GM18517 (cell line): ENCODE data around the gene CYTH3.
"Not testable (repeated sequence)": the region's sequence is repeated elsewhere in the genome, so short reads cannot be mapped to it uniquely, and the experiment has no call there.

Source experiments
- ATAC-seq: cut with Tn5 transposase; IDR thresholded peaks from one replicate; pipeline ENCODE4 v1.9.1; 2021; ENCODE audit warnings: mild to moderate bottlenecking, moderate library complexity; ENCODE audit not compliant: unreplicated experiment

Gene CYTH3

DNA sequence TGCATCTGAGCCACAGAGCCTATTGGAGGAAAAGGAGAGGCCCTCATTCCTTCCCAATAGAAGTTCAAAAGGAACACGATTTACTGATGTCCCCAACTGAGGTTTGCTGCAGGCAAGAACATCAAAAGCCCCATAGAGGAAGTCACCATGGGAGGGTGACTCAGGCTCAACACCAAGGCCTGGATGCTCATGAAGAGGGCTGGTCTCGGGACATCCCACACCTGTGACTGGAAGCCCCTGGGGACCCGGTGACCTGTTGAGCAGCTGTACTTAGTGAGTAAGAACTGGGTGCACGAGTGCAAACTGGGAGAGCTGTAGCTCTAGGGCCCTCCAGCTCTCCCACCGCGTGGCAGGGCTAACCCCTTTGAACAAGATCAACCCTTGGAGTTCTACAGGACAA is 38.0 kb downstream of the CYTH3 start:
- ATAC-seq = no peak

DNA sequence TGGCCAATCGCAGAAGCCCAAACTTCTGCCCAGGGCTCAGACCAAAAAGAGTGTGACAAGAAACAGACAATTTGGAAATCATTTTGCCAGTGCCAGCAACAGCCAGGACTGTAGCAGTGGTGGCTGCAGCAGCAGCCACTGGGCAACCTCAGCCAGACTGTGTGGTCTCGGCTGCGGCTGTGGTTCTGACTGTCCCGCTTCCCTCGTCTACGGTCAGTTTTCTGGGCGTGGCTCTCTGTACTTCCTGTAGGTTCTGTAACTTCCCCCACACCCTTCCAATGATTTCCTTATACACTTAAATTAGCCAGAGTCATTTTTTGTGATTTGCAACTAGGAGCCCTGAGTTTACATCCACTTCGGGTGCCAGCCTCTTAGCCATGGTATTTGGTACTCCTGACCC is 39.9 kb downstream of the CYTH3 start:
- ATAC-seq = no peak

DNA sequence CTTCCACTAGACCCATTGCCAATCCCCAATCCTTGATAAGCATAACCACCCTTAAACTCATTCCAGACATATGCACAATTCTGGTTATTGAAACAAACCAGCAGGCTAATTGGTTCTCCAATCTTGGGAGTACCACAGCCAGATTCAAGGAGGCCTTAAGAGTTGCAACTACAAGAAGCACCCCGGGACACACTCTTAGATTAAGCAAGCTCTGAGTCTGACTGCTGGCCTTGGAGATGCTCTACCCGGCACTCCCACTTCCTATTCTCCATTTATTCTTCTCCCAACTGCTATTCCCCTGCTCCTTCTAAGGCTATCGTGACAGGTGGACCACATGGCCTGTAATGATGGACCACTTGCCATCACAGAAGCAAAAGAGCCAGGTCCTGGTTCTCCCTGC is 40.3 kb downstream of the CYTH3 start:
- ATAC-seq = no peak

DNA sequence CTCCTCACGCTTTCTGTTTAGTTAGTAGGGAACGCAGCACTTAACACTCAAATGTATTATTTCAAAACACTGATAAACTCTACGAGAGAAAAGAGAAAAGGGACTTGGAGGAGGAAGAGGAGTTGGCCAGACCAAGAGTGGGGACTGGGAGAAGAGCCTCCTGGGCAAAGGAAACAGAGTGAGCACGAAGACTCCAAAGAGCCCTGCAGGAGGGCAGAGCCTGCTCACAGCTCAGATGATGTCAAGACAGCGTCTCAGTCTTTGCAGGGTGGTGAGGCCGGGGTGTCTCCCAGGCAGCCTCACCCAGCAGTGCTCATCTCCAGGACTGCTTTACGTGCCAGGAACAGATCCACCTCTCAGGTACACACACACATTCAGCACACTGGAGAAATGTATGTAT is 41.2 kb downstream of the CYTH3 start:
- ATAC-seq = no peak

DNA sequence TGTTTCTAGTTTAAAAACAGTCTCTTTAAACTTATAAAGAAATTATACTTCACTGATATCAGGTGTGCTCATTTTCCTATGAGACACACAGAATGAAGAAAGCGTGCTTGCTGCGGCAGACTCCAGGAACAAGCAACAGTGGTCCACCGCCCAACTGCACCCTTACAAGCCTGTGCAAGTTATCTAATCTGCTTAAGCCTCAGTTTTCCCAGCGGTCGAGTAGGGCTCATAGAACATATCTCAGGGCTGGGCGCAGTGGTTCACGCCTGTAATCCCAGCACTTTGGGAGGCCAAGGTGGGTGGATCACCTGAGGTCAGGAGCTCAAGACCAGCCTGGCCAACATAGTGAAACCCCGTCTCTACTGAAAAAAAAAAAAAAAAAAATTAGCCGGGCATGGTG is 43.1 kb downstream of the CYTH3 start:
- not testable (repeated sequence) for ATAC-seq

DNA sequence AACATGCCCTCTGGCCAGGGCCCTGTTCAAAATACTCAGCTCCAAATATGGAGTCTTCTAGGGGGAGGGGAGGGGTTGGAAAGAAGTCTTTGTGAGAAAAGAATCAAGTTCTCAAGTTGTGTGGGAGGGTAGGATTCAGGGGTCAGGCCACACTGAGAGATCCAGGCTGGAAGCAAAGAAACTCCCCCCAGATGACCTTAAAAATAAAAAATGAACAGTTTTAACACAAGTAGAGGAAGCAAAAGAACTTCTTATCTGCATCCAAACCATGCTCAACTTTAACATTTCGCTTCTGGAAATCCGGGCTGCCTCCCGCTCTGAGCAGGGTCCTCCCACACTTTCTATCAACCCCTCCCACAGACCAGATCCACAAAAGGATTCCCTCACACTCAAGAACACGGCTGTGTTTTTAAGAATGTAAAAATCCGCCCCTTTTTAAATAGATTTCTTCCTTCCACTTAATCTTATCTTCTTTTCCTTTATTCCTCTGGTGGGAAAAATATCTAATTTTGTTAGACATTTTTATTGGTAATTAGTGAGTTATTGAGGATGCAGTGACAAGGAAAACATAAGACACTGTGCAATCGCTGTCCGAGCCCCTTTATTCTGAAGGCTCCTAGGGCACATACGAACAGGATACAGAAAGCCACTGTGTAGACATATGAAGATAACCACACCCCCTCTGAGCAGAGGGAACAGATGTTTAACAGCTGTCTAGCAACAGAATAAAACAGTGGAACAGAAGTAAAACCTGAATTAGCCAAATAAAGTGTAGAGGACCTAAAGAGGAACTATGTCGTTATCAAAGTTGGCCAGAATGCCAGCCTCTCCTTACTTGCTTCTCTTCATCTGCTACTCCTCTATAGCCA is 43.8 kb downstream of the CYTH3 start:
- peak; percentile 87 for ATAC-seq

DNA sequence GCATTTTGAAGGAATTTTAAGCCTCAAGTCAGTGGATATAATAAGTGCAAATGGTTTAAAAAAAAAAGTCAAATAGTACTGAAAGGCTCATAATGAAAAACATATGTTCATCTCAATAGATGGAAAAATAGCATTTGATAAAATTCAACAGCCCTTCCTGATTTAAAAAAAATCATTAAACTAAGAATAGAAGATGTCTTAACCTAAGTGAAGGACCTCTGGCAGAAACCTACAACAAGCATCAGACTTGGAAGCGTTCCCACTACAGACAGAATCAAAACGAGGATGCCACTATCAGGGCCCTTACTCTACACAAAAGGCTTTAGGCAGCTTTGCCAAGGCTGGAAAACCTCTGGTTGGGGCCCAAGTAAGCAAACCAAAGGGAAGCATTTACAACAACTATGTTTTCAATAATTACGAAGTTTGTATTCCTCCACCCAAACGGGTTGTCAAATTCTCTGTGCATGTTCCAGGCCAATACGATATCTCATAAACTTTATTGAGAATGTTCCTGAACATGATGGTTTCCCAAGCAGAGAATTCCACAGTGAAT is 45.1 kb downstream of the CYTH3 start:
- no peak for ATAC-seq

DNA sequence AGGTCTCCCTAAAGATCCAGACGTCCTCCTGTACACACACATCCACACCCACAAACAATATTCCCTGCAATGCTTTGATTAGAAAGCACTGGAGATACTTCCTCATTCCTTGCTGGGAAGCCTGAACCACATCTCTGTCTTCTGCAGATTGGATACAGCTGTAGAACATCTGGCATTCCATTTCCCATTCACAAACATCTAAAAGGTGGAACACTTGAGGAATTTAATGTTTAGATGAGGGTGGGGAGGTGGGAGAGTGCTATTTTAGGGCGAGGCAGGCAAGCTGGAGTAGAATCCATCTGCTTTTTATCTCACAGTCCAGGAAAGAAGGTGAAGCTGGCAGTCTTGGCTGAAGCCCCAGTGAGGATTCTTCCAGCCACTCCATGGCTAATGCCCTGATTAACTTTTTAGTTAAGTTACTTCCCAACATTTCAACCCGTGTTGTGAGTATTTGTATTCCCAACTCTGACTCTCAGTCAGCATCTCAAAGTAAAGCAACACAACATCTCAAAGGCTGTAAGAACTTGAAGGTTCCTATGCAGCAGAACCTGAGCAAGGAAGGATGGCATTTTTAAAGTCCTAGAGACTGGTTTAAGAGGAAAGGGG is 46.1 kb downstream of the CYTH3 start:
- ATAC-seq = no peak

DNA sequence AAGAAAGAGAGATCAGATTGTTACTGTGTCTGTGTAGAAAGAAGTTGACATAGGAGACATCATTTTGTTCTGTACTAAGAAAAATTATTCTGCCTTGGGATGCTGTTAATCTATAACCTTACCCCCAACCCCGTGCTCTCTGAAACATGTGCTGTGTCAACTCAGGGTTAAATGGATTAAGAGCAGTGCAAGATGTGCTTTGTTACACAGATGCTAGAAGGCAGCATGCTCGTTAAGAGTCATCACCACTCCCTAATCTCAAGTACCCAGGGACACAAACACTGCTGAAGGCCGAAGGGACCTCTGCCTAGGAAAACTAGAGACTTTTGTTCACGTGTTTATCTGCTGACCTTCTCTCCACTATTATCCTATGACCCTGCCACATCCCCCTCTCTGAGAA is 49.0 kb downstream of the CYTH3 start:
- ATAC-seq = not testable (repeated sequence)

DNA sequence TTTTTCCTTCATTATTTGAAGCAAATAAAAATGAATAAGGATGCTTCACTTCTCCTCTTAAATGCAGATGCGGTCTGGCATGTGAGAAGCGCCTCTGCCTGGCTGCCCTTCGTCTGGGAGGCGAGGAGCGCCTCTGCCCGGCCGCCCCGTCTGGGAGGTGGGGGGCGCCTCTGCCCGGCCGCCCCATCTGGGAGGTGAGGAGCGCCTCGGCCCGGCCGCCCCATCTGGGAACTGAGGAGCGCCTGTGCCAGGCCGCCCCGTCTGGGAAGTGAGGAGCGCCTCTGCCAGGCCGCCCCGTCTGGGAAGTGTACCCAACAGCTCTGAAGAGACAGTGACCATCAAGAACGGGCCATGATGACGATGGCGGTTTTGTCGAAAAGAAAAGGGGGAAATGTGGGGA is 49.4 kb downstream of the CYTH3 start:
- not testable (repeated sequence) for ATAC-seq

DNA sequence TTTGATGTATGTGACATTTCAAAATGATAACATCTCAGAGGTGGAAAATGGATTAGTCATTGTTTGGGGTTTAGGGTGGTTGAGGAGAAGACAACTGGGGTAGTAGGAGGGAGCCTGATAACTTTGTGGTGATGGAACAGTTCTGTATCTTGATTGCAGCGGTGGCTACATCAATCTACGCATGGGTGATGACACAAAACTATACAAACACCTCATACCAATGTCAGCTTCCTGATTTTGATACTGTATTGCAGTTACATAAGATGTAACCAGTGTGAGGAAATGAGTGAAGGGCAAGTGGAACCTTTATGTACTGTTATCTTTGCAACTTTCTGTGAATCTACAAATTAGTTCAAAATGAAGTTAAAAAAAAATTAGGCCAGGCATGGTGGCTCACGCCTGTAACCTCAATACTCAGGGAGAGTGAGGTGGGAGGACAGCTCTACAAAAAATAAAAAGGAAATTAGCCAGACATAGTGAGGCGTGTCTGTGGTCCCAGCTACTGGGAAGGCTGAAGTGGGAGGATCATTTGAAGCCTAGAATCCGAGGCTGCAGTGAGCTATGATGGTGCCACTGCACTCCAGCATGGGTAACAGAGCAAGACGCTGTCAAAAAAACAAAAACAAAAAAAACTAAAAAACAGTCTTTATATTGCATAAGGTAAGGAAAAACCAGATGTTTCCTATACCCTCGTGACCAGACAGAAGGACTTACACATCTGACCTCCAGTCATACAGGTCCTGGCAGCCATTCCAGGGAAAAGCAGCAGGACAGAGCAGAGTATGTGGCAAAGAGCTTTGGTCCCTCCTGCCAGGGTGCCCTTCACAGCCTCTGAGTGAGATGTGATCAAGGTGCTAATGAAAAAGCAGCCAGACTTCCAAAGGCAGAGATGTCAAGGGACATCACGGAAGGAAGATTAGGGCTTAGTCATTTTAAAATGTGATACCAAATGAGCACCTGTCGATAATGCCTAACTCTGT is 50.8 kb downstream of the CYTH3 start:
- ATAC-seq = no peak

DNA sequence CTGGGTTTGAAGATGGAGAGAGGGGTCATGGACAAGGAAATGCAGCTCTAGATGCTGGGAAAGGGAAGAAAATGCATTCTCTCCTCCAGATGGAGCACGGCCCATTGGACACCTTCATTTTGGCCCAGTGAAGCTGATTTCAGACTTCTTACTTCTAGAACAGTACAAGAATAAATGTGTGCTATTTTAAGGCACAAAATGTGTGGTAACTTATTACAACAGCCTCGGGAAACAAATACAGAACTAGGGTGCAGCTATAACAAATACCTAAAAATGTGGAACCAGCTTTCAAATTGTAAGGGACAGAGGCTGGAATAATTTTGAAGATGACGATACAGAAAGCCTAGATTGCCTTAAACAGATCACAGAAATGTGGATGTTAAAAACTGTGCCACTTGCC is 54.1 kb downstream of the CYTH3 start:
- ATAC-seq = no peak

DNA sequence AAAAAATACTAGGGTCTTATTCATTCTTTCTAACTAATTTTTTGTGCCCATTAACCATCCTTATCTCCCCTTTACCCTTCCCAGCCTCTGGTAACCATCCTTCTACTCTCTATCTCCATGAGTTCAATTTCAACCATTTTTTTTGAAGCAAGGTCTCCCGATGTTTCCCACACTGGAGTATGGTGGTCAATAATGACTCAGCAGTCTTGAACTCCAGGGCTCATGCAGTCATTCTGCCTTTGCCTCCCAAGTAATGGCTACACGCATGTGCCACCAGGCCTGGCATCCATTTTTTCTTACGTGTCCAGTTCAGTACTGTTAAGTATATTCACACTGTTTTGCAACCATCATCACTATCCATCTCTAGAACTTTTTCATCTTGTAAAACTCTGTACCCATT is 60.4 kb downstream of the CYTH3 start:
- no peak for ATAC-seq

DNA sequence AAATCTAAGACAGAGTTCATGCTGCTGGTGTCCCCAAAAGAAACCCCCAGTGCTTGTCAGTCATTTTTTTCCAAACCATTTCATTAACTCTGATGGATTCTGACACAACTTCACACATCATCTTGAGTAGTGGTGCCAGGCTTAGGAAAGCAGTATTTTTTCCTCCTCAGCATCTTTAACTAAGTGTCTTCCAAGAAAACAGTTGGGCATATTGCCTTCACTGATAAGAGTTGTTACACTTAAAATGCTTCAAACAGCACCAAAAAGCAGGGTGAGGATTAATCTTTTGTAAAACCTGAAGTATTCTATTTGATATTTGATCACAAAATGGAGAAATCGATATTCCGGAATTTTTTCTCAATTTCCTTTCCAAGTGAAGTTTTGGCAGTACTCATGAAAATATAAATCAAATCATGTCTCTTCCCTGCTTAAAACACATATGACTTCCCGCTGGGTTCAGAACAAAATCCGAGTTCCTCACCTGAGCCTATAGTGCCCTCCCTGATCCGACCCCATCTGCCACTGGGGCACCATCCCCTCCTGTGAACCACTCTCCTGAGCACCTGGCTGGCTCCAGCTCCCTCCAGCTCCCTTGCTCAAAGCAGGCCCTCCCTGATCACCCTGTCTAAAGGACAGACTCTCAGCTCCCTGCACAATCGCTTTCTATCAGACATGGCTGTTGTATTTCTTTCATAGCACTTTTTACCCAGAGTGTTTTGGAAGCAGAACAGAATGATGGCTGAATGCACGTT is 61.6 kb downstream of the CYTH3 start:
- no peak for ATAC-seq

DNA sequence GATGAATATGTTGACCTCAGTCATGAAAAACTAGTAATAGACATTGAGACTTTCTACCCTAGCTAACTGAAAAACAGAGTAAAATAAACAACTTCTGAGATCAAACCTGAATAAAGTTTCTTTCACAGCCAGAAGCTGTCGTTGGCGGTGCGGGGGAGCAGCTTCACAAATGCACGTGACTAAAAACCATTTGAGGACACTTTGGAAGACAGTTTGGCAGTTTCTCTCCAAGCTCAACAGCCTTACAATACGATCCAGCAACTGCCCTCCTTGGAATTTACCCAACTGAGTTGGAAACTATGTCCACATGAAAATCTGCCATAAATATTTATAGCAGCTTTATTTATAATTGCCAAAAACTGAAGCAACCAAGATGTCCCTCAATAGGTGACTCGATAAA is 63.1 kb downstream of the CYTH3 start:
- no peak for ATAC-seq

DNA sequence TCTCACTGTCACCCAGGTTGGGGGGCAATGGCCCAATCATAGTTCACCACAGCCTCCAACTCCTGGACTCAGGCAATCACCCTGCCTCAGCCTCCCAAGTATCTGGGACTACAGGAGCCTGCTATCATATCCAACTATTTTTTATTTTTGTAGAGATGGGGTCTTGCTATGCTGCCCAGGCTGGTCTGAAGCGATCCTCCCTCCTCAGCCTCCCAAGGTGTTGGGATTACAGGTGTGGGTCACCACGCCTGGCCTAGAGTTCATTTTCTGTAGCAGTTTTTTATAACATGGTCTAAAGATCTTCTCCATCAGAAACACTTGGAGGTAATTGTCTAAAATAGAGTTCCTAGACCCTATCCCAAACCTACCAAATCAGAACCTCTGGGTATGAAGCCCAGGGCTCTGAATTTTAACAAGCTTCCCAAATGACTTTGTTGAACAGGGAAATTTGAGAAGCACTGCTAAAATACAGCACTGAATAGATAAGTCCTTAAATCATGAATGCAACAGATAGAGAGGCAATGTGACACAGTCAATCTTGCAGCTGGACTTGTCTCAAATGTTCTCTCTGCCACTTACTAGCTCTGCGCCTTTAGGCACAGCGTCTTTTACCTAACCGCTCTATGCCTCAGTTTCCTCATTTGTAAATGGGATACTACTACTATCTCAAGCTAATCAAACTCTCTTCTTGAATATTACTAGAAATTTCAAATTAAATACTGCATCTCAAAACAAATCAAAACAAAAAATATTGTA is 63.7 kb downstream of the CYTH3 start:
- ATAC-seq = no peak

DNA sequence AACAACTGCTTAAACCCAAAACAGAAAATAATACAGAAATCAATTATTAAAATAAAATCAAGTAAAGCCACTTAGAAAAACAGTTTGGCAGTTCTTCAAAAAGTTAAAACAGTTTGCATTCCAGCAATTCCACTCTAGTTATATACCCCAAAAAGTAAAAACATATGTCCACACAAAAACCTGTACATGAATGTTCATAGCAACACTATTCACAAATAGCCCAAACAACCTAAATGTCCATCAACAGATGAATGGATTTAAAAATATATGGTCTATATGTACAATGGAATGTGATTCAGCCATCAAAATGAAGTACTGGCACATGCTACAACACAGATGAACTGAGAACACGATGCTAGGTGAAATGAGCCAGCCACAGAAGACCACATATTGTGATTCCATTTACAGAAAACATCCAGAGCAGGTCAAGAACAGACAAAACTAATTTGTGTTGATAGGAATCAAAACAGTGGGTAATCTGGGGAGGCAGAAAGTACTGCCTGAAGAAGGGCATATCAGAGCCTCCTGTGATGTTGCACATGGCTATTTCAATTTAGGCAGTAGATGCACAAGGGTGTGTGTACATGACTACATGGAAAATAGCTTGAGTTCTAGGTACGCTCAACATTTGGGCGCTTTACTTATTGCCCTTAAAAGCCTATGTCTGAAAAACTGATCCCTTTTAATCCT is 66.3 kb downstream of the CYTH3 start:
- ATAC-seq = no peak

DNA sequence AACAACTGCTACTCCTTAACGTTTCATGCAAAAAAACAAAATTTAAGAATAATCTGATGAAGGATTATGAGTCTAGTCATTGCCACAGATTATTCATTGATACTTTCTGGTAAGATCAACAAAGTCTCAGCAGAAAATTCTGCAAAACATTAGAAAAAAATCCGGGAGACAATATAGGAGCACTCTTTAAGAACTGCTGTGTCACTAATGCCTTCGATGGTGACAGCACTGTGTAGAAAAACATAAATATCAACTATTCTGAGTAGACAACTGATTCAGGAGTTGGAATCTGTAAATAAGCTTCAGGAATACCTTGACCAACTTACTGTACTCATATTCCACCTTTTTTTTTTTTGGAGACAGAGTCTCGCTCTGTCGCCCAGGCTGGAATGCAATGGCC is 69.0 kb downstream of the CYTH3 start:
- ATAC-seq = no peak

DNA sequence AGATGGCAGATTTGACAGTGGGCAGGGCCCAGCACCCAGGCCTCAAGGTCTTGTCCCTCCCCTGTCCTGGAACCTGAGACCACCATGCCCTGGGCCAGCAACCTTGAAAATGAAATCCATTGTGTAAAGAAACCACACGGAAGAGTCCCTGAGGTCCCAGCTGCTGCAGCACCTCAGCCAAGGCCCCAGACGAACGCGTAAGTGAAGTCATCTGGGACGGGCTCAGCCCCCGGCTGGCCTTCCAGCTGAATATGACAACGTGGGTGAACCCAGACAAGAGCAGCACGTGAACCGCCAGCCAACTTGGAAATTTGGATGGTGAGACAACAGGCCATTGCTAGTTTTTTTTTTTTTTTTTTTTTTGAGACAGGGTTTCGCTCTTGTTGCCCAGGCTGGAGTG is 70.3 kb downstream of the CYTH3 start:
- ATAC-seq = no peak
